Activated T-cell treated with anti-CD3 and anti-CD28 coated beads, Interleukin-2, amount 50 U/mL, for 4 hours (primary cell): Measurements from ENCODE around the gene ASCL1. TPM values are rescaled to one million over a fixed set of nuclear protein-coding genes. Genes with fewer than 3 reads are reported as not detected.

Experiments
- ATAC-seq, 2 donors: fragments of 200-7000 bp; cut with Tn5 transposase; one replicate each; pipeline ENCODE4 v1.10.0; 2021
- DNase-seq: peaks from one replicate; pipeline ENCODE4 v3.0.0-alpha.2; 2020
- H3K27me3 Mint-ChIP-seq: one replicate; pipeline ENCODE4 v1.8.0; 2021; ENCODE audit warnings: low read depth, mixed read lengths
- H3K36me3 Mint-ChIP-seq: one replicate; pipeline ENCODE4 v1.8.0; 2022; ENCODE audit warnings: mixed read lengths; ENCODE audit not compliant: insufficient read depth
- H3K4me1 Mint-ChIP-seq: one replicate; pipeline ENCODE4 v1.8.0; 2021; ENCODE audit warnings: low read depth, mixed read lengths
- H3K4me3 Mint-ChIP-seq: one replicate; pipeline ENCODE4 v1.8.0; 2021; ENCODE audit warnings: mild to moderate bottlenecking, moderate library complexity, mixed read lengths
- H3K9me3 Mint-ChIP-seq: one replicate; pipeline ENCODE4 v1.8.0; 2021; ENCODE audit warnings: mixed read lengths
- total RNA-seq, 3 donors: library from RNA; stranded (reverse); gene quantifications; one replicate each; pipeline ENCODE4 v1.2.1, GENCODE V29; 2021

The ASCL1 gene
- total RNA-seq, 3 donors from 2014 or later: not detected

- peaks cover 9% of the 10 kb centered on the region for H3K9me3 Mint-ChIP-seq
- DNase-seq (no peak), ATAC-seq (no peak)
- H3K4me1 Mint-ChIP-seq: peaks cover 15% of the 10 kb centered on the region
- H3K27me3 Mint-ChIP-seq: peaks cover 88% of the 10 kb centered on the region
- H3K4me3 Mint-ChIP-seq: no peak overlapping the region
- H3K36me3 Mint-ChIP-seq: no peaks in the 10 kb centered on the region
Measured at GRCh38 chr12:102959391-102959790, 1.9 kb downstream of the ASCL1 start.

DNA sequence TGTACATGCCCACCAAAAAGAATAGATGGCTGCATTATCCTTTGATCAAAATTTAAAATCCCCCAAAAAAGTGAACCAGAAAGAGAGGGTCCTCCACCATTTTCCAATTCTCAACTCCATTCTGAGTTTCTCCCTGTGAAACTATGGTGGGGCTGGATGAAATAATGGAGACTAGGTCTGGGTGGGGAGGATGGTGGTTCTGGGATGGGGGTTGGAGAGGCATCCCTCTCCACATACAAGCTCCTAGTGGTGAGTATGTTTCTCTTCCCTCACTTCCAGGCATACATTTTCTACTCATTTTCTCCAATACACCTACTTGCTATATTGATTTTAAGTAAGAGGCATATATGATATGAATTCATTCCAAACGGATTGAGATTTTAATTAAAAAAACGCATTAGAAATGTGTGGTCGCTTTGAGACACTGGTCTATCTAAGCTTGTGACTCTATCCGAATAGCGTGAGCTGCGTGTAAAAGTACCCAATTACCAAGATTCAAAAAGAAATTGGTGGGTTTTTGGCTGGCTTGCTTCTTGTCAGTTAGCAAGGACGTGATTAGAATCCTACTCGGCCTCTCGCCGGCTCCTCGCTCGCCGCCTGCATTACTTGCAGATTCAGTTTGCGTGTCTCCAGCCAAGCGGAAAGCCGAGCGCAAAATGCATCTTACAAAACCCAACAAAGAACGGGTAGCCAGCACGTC, 3.4 kb downstream of the ASCL1 start:
- H3K9me3 Mint-ChIP-seq: peaks cover 9% of the 10 kb centered on the region
- H3K4me3 Mint-ChIP-seq: no peak overlapping the region
- peaks cover 21% of the 10 kb centered on the region for H3K4me1 Mint-ChIP-seq
- H3K36me3 Mint-ChIP-seq: no peaks in the 10 kb centered on the region
- peaks cover 86% of the 10 kb centered on the region for H3K27me3 Mint-ChIP-seq
- no peak for DNase-seq
- no peak for ATAC-seq

DNA sequence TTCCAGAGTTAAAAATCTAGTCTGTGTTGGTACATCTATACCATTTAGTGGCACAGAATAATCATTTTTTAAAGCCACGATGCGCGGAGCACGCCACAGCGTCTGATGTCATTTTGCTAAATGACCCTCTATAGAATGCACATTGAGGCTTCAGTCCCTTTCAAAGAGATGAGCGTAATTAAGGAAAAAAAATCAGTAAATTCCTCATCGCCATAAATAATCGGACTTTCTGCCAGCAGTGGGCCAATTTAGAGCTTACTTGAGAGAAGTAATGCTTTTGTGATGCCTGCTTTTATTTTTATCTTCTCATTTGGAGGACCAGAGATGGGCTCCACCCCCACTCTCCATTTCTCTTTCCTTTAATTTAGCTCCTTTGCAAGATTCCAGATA, 4.0 kb downstream of the ASCL1 start:
- Mint-ChIP-seq H3K4me1 (peaks cover 20% of the 10 kb centered on the region), H3K4me3 (no peak overlapping the region), H3K27me3 (peaks cover 85% of the 10 kb centered on the region), H3K36me3 (no peaks in the 10 kb centered on the region), H3K9me3 (peaks cover 9% of the 10 kb centered on the region)
- ATAC-seq: no peak
- no peak for DNase-seq

DNA sequence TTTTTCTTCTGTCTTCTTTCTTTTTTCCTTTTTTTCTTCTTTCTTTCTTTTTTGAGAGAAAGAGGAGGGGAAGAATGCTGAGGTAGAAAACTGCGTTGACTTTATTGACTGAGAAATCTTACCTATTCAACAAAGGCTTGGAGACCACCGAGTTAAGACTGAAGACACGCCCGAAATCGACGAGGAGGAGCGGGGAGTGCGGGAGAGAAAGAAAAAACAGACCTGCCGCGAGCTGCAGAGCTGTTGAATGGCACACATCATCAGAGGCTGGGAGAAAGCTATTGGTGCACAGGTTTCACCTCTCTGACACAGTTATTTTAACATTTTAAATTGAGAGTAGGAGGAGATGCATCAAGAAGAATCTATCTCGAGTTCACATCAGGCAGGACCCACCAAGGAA, 5.1 kb downstream of the ASCL1 start:
- Mint-ChIP-seq H3K27me3 (peaks cover 84% of the 10 kb centered on the region), H3K4me3 (no peak overlapping the region), H3K36me3 (no peaks in the 10 kb centered on the region), H3K4me1 (peaks cover 16% of the 10 kb centered on the region), H3K9me3 (peaks cover 9% of the 10 kb centered on the region)
- ATAC-seq (no peak), DNase-seq (no peak)

- ATAC-seq (no peak), DNase-seq (no peak)
- Mint-ChIP-seq H3K9me3 (peaks cover 9% of the 10 kb centered on the region), H3K4me1 (peaks cover 15% of the 10 kb centered on the region), H3K27me3 (peaks cover 83% of the 10 kb centered on the region), H3K4me3 (no peak overlapping the region), H3K36me3 (no peaks in the 10 kb centered on the region)
Measured at GRCh38 chr12:102962986-102963385, 5.5 kb downstream of the ASCL1 start.

DNA sequence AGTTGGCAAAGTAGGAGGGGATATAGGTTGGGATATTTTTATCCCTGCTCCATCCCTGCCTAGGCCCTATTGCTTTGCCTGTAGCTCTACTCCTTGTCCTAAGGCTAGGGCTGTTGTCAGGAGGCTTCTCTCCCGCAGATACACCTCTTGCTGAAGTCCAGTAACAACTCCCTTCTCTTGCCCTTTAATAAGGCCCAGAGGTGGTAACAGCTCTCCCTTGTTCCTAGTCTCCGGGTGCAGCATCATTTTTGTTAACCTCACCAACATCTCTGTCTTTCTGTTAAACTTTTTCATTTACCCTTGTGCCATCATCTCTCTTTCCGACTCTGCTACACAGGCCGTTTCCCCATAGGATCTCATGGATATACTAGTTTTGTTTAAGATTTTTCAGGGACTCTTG, 6.3 kb downstream of the ASCL1 start:
- Mint-ChIP-seq H3K4me3 (no peak overlapping the region), H3K27me3 (peaks cover 82% of the 10 kb centered on the region), H3K36me3 (no peaks in the 10 kb centered on the region), H3K9me3 (peaks cover 9% of the 10 kb centered on the region), H3K4me1 (peaks cover 14% of the 10 kb centered on the region)
- no peak for DNase-seq
- ATAC-seq: no peak

DNA sequence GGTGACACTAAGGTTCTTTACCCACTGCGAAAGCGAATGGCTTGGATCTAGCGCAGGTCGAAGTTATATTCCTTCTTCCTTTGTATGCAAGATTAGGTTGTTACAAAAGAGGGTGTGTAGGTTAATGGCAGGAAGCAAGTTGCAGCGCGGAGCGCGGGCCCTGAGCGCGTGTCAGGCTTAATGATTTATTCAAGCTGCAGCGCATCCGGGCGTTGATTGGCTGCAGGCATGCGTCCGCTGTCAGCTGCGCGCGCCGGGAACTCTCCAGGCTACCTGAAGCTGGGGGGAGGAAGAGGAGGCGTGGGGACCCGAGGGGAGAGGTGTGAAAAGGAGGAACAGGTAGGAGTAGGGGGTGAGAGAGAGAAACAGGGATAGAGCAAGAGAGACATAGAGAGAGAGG, 7.4 kb downstream of the ASCL1 start:
- peak overlapping the region; percentile 27 for H3K4me3 Mint-ChIP-seq
- ATAC-seq: no peak
- peaks cover 9% of the 10 kb centered on the region for H3K9me3 Mint-ChIP-seq
- peaks cover 75% of the 10 kb centered on the region for H3K27me3 Mint-ChIP-seq
- H3K4me1 Mint-ChIP-seq: peaks cover 13% of the 10 kb centered on the region
- H3K36me3 Mint-ChIP-seq: no peaks in the 10 kb centered on the region
- no peak for DNase-seq

- H3K27me3 Mint-ChIP-seq: peaks cover 74% of the 10 kb centered on the region
- no peaks in the 10 kb centered on the region for H3K36me3 Mint-ChIP-seq
- DNase-seq (no peak), ATAC-seq (no peak)
- H3K4me3 Mint-ChIP-seq: no peak overlapping the region
- peaks cover 13% of the 10 kb centered on the region for H3K4me1 Mint-ChIP-seq
- peaks cover 9% of the 10 kb centered on the region for H3K9me3 Mint-ChIP-seq
Measured at GRCh38 chr12:102965281-102966155, 8.0 kb downstream of the ASCL1 start.

GRCh38 chr12:102966200-102966863, 8.9 kb downstream of the ASCL1 start:
- Mint-ChIP-seq H3K4me1 (peaks cover 13% of the 10 kb centered on the region), H3K4me3 (no peak overlapping the region), H3K9me3 (peaks cover 9% of the 10 kb centered on the region), H3K36me3 (no peaks in the 10 kb centered on the region), H3K27me3 (peaks cover 71% of the 10 kb centered on the region)
- DNase-seq: no peak
- ATAC-seq: no peak

GRCh38 chr12:102970780-102971179, 13.3 kb downstream of the ASCL1 start:
- ATAC-seq: no peak
- Mint-ChIP-seq H3K36me3 (no peaks in the 10 kb centered on the region), H3K27me3 (peaks cover 35% of the 10 kb centered on the region), H3K4me1 (peaks cover under 1% of the 10 kb centered on the region), H3K4me3 (no peak overlapping the region), H3K9me3 (peaks cover 2% of the 10 kb centered on the region)
- no peak for DNase-seq

DNA sequence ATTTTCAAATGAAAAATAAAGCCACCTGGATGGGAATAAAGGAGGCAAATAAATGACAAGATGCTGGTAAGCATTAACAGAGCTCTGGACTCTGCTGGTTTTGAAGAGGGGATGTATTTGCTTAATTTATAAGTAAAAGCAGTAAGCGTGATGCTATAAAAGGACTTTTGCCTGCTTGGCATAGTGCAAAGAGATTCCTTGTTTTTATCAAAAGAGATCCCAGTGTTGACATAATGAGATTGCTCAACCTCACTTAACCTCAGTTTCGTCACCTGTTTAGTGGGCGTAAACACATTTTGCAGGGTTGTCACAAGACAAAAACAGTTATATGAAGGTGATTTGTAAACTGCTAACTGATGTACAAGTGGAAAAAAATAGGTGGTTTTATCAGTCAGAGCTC, 13.8 kb downstream of the ASCL1 start:
- Mint-ChIP-seq H3K27me3 (peaks cover 33% of the 10 kb centered on the region), H3K36me3 (no peaks in the 10 kb centered on the region), H3K9me3 (peaks cover 4% of the 10 kb centered on the region), H3K4me3 (no peak overlapping the region), H3K4me1 (no peaks in the 10 kb centered on the region)
- DNase-seq: no peak
- ATAC-seq: no peak

DNA sequence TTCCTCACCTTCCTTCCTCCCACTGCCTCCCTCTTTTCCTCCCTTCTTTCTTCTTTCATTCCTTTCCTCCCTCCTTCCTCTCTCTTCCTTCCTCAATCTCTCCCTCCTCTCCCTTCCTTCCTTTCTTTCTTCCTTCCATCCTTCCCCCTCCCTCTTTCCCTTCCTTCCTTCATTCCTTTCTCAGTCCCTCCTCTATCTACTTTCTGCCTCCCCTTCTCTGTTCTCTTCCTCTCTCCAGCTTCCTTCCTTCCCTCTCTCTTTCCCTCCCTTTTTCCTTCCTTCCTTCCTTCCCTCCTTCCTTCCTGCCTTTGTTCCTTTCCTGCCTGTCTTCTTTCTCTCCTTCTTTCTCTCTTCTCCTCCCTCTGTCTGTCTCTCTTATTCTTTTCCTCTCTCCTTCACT, 16.1 kb downstream of the ASCL1 start:
- ATAC-seq (no peak), DNase-seq (no peak)
- Mint-ChIP-seq H3K27me3 (peaks cover 18% of the 10 kb centered on the region), H3K4me1 (no peaks in the 10 kb centered on the region), H3K36me3 (no peaks in the 10 kb centered on the region), H3K9me3 (peaks cover 4% of the 10 kb centered on the region), H3K4me3 (no peak overlapping the region)

DNA sequence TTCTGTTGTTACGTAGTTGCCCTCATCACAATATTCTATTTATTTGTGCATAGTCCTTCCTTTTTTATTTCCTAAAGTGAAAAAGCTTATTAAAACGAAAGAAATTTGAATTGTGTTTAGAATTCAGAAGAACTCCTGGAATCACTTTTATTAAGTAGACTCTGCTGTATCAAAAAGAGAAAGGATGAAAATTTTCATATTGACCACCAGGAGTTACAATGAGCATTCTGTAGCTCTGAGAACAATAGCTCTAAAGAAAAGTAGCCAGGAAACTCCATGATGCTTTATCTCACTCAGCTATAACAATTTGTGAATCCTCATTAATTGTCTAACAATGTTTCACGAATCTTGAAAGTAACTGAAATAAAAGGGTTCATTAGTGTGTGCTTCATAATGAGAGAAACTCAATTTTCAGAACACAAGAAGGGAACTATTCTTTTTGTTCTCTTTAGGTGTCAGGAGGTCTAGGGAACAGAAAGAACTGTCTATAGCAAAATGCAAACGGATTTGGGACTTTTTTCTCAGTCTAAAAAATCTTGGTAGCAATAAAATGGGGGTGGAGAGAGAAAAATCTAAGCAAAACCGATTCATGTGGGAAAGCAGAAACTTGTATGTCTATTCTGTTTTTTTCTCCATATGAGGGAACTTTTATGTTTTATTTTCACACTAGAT, 19.3 kb downstream of the ASCL1 start:
- Mint-ChIP-seq H3K4me3 (no peak overlapping the region), H3K9me3 (peaks cover 4% of the 10 kb centered on the region), H3K36me3 (no peaks in the 10 kb centered on the region), H3K4me1 (no peaks in the 10 kb centered on the region), H3K27me3 (peaks cover 7% of the 10 kb centered on the region)
- ATAC-seq: no peak
- no peak for DNase-seq
